B cell (primary cell): ENCODE measurements around the gene GABRA6.

Source experiments
- EZH2 ChIP-seq: IDR thresholded peaks from 2 replicates; pipeline ENCODE4 v1.6.1; 2012; ENCODE audit warnings: borderline replicate concordance, low read depth, mild to moderate bottlenecking, moderate library complexity, low read length; ENCODE audit not compliant: insufficient read depth, poor library complexity, severe bottlenecking
- TF ChIP-seq, protein P1 (sequence below): fragments of 200-600 bp; IDR thresholded peaks from one replicate; pipeline ENCODE4 v1.8.0; 2022; ENCODE audit warnings: antibody characterized with exemption, mild to moderate bottlenecking

GRCh38 chr5:161745392-161745791 is 59.9 kb downstream of the GABRA6 start:
- TF ChIP-seq, protein P1, sequence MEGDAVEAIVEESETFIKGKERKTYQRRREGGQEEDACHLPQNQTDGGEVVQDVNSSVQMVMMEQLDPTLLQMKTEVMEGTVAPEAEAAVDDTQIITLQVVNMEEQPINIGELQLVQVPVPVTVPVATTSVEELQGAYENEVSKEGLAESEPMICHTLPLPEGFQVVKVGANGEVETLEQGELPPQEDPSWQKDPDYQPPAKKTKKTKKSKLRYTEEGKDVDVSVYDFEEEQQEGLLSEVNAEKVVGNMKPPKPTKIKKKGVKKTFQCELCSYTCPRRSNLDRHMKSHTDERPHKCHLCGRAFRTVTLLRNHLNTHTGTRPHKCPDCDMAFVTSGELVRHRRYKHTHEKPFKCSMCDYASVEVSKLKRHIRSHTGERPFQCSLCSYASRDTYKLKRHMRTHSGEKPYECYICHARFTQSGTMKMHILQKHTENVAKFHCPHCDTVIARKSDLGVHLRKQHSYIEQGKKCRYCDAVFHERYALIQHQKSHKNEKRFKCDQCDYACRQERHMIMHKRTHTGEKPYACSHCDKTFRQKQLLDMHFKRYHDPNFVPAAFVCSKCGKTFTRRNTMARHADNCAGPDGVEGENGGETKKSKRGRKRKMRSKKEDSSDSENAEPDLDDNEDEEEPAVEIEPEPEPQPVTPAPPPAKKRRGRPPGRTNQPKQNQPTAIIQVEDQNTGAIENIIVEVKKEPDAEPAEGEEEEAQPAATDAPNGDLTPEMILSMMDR: no peak
- no peak for TF ChIP-seq EZH2
